ENCODE results near the gene THSD7B. TPM values are rescaled to one million over a fixed set of nuclear protein-coding genes. Genes with fewer than 3 reads are reported as not detected.

THSD7B gene
- total RNA-seq, 1 donor from 2014 or later = 10.5 TPM

- no peak for DNase-seq (ENCODE audit: low spot score)
- H3K27me3 Mint-ChIP-seq (ENCODE audit: unreplicated experiment) = no peaks in the 10 kb centered on the region
- no peaks in the 10 kb centered on the region for H3K4me1 Mint-ChIP-seq (ENCODE audit: unreplicated experiment)
- TF ChIP-seq, protein P1, sequence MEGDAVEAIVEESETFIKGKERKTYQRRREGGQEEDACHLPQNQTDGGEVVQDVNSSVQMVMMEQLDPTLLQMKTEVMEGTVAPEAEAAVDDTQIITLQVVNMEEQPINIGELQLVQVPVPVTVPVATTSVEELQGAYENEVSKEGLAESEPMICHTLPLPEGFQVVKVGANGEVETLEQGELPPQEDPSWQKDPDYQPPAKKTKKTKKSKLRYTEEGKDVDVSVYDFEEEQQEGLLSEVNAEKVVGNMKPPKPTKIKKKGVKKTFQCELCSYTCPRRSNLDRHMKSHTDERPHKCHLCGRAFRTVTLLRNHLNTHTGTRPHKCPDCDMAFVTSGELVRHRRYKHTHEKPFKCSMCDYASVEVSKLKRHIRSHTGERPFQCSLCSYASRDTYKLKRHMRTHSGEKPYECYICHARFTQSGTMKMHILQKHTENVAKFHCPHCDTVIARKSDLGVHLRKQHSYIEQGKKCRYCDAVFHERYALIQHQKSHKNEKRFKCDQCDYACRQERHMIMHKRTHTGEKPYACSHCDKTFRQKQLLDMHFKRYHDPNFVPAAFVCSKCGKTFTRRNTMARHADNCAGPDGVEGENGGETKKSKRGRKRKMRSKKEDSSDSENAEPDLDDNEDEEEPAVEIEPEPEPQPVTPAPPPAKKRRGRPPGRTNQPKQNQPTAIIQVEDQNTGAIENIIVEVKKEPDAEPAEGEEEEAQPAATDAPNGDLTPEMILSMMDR (IDR thresholded peaks at IDR 0.05; ENCODE audit: unreplicated experiment) = no peak
- H3K4me3 Mint-ChIP-seq (ENCODE audit: unreplicated experiment) = no peak overlapping the region
- H3K36me3 Mint-ChIP-seq (ENCODE audit: low read depth, unreplicated experiment) = no peaks in the 10 kb centered on the region
- H3K27ac Mint-ChIP-seq (ENCODE audit: unreplicated experiment) = no peak overlapping the region
- no peaks in the 10 kb centered on the region for H3K9me3 Mint-ChIP-seq (ENCODE audit: unreplicated experiment)
These were observed 824.8 kb downstream of the THSD7B start for GRCh38 chr2:137590102-137590501.

- TF ChIP-seq, protein P1 (IDR thresholded peaks at IDR 0.05; ENCODE audit: unreplicated experiment) = no peak
- no peak for DNase-seq (ENCODE audit: low spot score)
- H3K36me3 Mint-ChIP-seq (ENCODE audit: low read depth, unreplicated experiment) = no peaks in the 10 kb centered on the region
- no peaks in the 10 kb centered on the region for H3K27me3 Mint-ChIP-seq (ENCODE audit: unreplicated experiment)
- no peak overlapping the region for H3K27ac Mint-ChIP-seq (ENCODE audit: unreplicated experiment)
- H3K4me1 Mint-ChIP-seq (ENCODE audit: unreplicated experiment) = no peaks in the 10 kb centered on the region
- no peaks in the 10 kb centered on the region for H3K9me3 Mint-ChIP-seq (ENCODE audit: unreplicated experiment)
- H3K4me3 Mint-ChIP-seq (ENCODE audit: unreplicated experiment) = no peak overlapping the region
These were observed 842.5 kb downstream of the THSD7B start for GRCh38 chr2:137607722-137608318.

DNA sequence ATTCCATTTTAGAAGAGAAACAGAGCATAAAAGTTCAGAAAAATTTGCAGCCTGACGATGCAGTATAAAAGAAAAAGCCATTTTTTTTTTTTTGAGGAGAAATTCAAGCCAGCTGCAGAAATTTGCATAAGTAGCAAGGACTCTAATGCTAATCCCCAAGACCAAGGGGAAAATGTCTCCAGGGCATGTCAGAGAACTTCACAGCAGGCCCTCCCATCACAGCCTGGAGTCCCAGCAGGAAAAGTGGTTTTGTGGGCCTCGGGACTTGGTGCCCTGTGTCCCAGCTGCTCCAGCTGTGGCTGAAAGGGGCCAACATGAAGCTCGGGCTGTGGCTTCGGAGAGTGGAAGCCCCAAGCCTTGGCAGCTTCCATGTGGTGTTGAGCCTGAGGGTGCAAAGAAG is 873.6 kb downstream of the THSD7B start:
- no peaks in the 10 kb centered on the region for H3K9me3 Mint-ChIP-seq (ENCODE audit: unreplicated experiment)
- DNase-seq (ENCODE audit: low spot score) = no peak
- no peak overlapping the region for H3K4me3 Mint-ChIP-seq (ENCODE audit: unreplicated experiment)

DNA sequence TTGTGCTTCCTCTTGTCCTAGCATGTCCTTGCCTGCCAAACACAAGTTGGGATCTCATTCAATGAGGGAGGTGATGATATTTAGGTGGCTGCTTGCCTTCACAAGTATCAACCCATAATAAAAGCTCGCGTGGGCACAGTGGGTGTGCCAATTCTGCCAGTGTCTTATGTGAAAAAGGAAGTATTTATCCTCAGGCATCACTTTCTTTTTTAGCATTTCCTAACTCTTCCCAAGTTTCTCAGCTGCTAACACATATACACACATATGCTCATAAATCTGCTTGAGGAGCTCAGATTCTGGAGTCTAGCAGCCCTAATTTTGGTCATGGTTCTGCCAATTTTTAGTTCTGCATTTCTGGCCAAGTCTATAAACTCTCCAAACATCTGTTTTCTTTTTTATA is 879.4 kb downstream of the THSD7B start:
- Mint-ChIP-seq H3K4me1 (ENCODE audit: unreplicated experiment) (no peaks in the 10 kb centered on the region), H3K4me3 (ENCODE audit: unreplicated experiment) (no peak overlapping the region)

More for the DNA sequence above, 873.6 kb downstream of the THSD7B start:
- Mint-ChIP-seq H3K27me3 (ENCODE audit: unreplicated experiment) (no peaks in the 10 kb centered on the region), H3K36me3 (ENCODE audit: low read depth, unreplicated experiment) (no peaks in the 10 kb centered on the region), H3K4me1 (ENCODE audit: unreplicated experiment) (no peaks in the 10 kb centered on the region), H3K27ac (ENCODE audit: unreplicated experiment) (no peak overlapping the region)
- TF ChIP-seq, protein P1 (IDR thresholded peaks at IDR 0.05; ENCODE audit: unreplicated experiment) = no peak

GRCh38 chr2:137654046-137654445 is 888.7 kb downstream of the THSD7B start:
- H3K4me1 Mint-ChIP-seq (ENCODE audit: unreplicated experiment) = no peaks in the 10 kb centered on the region

More for the DNA sequence above, 879.4 kb downstream of the THSD7B start:
- Mint-ChIP-seq H3K9me3 (ENCODE audit: unreplicated experiment) (no peaks in the 10 kb centered on the region), H3K27ac (ENCODE audit: unreplicated experiment) (no peak overlapping the region), H3K27me3 (ENCODE audit: unreplicated experiment) (peaks cover 3% of the 10 kb centered on the region), H3K36me3 (ENCODE audit: low read depth, unreplicated experiment) (no peaks in the 10 kb centered on the region)
- TF ChIP-seq, protein P1 (IDR thresholded peaks at IDR 0.05; ENCODE audit: unreplicated experiment) = no peak
- DNase-seq (ENCODE audit: low spot score) = no peak

More at GRCh38 chr2:137654046-137654445, 888.7 kb downstream of the THSD7B start:
- H3K27ac Mint-ChIP-seq (ENCODE audit: unreplicated experiment) = no peak overlapping the region
- no peak for DNase-seq (ENCODE audit: low spot score)
- no peaks in the 10 kb centered on the region for H3K9me3 Mint-ChIP-seq (ENCODE audit: unreplicated experiment)
- no peaks in the 10 kb centered on the region for H3K27me3 Mint-ChIP-seq (ENCODE audit: unreplicated experiment)
- TF ChIP-seq, protein P1 (IDR thresholded peaks at IDR 0.05; ENCODE audit: unreplicated experiment) = no peak
- no peak overlapping the region for H3K4me3 Mint-ChIP-seq (ENCODE audit: unreplicated experiment)
- H3K36me3 Mint-ChIP-seq (ENCODE audit: low read depth, unreplicated experiment) = no peaks in the 10 kb centered on the region

Data from endothelial cell (in vitro differentiated cells).